Neural crest cell (in vitro differentiated cells): ENCODE results near the gene ARHGEF6. TPM values are rescaled to one million over a fixed set of nuclear protein-coding genes. Genes with fewer than 3 reads are reported as not detected.

Experiments
- DNase-seq: peaks from one replicate; pipeline ENCODE4 v3.0.0; 2021; ENCODE audit warnings: low read depth, mixed read lengths, low spot score
- H3K27ac Mint-ChIP-seq: one replicate; pipeline ENCODE4 v1.8.0; 2021; ENCODE audit warnings: mild to moderate bottlenecking, mixed read lengths; ENCODE audit not compliant: unreplicated experiment
- H3K27me3 Mint-ChIP-seq: 2 replicates; pipeline ENCODE4 v1.8.0; 2021; ENCODE audit warnings: low read depth, mild to moderate bottlenecking, mixed read lengths
- H3K36me3 Mint-ChIP-seq: 2 replicates; pipeline ENCODE4 v1.8.0; 2021; ENCODE audit warnings: low read depth, mild to moderate bottlenecking, mixed read lengths
- H3K4me1 Mint-ChIP-seq: 2 replicates; pipeline ENCODE4 v1.8.0; 2021; ENCODE audit warnings: mixed read lengths
- H3K4me3 Mint-ChIP-seq: one replicate; pipeline ENCODE4 v1.8.0; 2021; ENCODE audit warnings: mild to moderate bottlenecking, mixed read lengths
- H3K9me3 Mint-ChIP-seq: 2 replicates; pipeline ENCODE4 v1.8.0; 2021; ENCODE audit warnings: mixed read lengths
- CTCF ChIP-seq: fragments of 200-600 bp; sonication (generic); conservative IDR thresholded peaks from 2 replicates; pipeline ENCODE4 v1.5.0; 2021; ENCODE audit warnings: antibody characterized with exemption, mild to moderate bottlenecking
- total RNA-seq: library from RNA; stranded (reverse); gene quantifications from 2 replicates; pipeline ENCODE4 v1.2.1, GENCODE V29; 2021

Gene ARHGEF6
- total RNA-seq, 1 donor from 2014 or later, result 2.7 TPM

- peaks cover 8% of the 10 kb centered on the region for H3K9me3 Mint-ChIP-seq
- H3K27ac Mint-ChIP-seq, result no peak overlapping the region
- no peaks in the 10 kb centered on the region for H3K27me3 Mint-ChIP-seq
- H3K4me1 Mint-ChIP-seq, result peaks cover 6% of the 10 kb centered on the region
- no peak for DNase-seq
- H3K36me3 Mint-ChIP-seq, result no peaks in the 10 kb centered on the region
- no peak for TF ChIP-seq CTCF
- H3K4me3 Mint-ChIP-seq, result no peak overlapping the region
Measured at GRCh38 chrX:136718091-136718490, 62.6 kb downstream of the ARHGEF6 start.

DNA sequence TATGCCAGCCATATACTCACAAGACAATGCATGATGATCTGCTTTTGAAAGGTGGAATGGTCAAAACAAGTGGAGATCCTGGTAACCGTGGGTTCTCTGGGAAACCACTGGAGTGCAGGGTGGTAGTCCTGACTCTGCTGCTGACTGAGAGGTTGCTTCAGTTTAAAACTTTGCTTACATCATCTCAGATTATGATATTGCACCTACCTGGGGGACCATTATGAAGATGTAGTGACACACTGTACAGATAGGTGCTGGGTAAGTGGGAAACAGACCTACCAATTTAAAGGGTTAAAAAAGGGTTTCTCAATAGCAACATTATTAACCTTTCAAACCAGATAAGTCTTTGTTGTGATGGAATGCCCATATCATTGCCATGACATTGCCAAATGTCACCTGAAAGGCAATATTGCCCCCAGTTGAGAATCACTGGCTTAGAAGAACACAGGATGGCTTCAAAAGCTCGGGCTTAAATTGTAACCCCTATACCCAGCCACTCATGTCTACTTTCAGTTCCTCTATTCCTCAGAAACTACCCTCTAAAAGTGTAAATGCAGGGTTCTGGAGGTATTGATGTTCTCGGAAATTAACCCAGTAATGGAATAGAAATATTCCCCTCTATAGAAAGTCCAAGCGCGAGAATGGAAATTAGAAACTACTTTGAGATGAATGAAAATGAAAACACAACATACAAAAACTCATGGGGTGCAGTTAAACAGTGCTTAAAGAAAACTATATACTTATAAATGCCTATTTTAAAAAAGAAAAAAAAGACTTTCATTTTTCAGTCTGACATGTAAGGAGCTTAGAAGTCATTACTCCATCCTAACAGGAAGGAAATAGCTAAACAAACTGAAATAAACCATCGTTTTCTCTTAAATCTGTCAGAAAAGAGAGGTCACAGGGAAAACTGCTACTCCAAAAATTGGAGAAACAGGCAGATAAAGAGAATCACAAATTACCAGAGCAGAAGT is 65.8 kb downstream of the ARHGEF6 start:
- no peak overlapping the region for H3K4me3 Mint-ChIP-seq
- H3K4me1 Mint-ChIP-seq, result peaks cover 15% of the 10 kb centered on the region
- no peaks in the 10 kb centered on the region for H3K9me3 Mint-ChIP-seq
- no peak overlapping the region for H3K27ac Mint-ChIP-seq
- no peaks in the 10 kb centered on the region for H3K36me3 Mint-ChIP-seq
- no peak for TF ChIP-seq CTCF
- no peaks in the 10 kb centered on the region for H3K27me3 Mint-ChIP-seq
- no peak for DNase-seq

DNA sequence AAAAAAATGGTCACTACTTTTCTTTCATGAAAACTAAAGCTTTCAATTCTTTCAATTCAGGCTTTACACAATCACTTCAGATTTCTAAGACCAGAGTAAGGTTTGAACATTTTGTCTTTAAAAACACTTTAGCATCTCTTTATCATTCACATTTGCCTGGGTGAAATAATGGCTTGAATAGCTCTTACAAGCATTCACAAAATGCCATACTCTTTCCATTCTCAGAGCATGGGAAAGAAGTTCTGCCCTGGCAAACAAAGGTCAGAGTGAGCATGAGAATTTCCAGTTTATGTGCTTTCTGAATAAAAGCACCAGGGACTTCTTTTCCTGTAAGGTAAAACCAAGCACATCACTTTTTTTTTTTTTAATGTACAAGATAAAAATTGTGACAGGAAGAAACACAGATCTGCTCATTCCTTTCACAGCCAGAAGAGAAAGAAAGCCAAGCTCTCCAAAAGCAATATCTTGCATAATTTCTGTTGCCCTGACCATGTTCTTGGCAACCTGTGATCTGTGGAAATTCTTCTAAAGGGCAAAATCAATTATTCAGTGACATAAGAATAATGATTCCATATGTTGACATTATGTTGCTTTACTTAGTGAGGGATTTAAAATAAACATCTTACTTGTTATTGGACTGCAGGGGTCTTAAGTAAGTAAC is 68.0 kb downstream of the ARHGEF6 start:
- H3K4me3 Mint-ChIP-seq, result no peak overlapping the region
- H3K36me3 Mint-ChIP-seq, result no peaks in the 10 kb centered on the region
- no peak for TF ChIP-seq CTCF
- H3K27ac Mint-ChIP-seq, result no peak overlapping the region
- no peaks in the 10 kb centered on the region for H3K27me3 Mint-ChIP-seq
- H3K4me1 Mint-ChIP-seq, result peaks cover 15% of the 10 kb centered on the region
- no peaks in the 10 kb centered on the region for H3K9me3 Mint-ChIP-seq
- no peak for DNase-seq

- peaks cover 2% of the 10 kb centered on the region for H3K36me3 Mint-ChIP-seq
- no peaks in the 10 kb centered on the region for H3K27me3 Mint-ChIP-seq
- DNase-seq, result no peak
- H3K9me3 Mint-ChIP-seq, result no peaks in the 10 kb centered on the region
- H3K27ac Mint-ChIP-seq, result no peak overlapping the region
- peak; percentile 25 for TF ChIP-seq CTCF
- no peak overlapping the region for H3K4me3 Mint-ChIP-seq
- peaks cover 15% of the 10 kb centered on the region for H3K4me1 Mint-ChIP-seq
Measured at GRCh38 chrX:136711147-136711546, 69.6 kb downstream of the ARHGEF6 start.

DNA sequence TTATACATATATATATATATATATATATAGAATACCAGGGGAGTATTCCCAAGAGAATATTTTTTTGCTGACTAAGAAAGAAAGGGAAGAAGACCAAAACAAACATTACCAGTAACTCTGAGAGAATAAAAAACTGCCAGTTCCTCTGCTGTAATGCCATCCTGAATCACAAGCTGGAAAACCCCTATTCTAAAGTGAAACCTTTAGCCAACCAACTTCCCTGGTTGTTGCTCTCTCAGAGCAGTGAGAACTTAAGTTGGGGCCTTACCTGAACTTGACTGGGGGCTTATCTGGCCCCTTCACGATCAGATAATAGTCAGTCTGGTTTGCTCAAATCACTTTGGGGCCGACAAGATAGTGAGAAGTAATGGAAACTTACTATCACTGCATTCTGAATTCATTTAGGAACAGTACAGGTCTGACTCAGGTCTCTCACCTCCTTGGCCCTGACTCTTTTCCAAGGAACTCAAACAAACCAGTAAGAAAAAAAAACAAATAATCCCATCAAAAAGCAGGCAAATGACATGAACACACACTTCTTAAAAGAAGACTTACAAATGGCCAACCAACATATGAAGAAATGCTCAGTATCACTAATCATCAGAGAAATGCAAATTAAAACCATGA is 70.3 kb downstream of the ARHGEF6 start:
- Mint-ChIP-seq H3K27ac (no peak overlapping the region), H3K4me1 (peaks cover 15% of the 10 kb centered on the region), H3K27me3 (no peaks in the 10 kb centered on the region), H3K4me3 (no peak overlapping the region), H3K36me3 (peaks cover 2% of the 10 kb centered on the region), H3K9me3 (no peaks in the 10 kb centered on the region)
- no peak for DNase-seq
- no peak for TF ChIP-seq CTCF
